Measurements from ENCODE around the gene FOXP1. TPM values are rescaled to one million over a fixed set of nuclear protein-coding genes. Genes with fewer than 3 reads are reported as not detected.

The FOXP1 gene
- total and polyA plus RNA-seq, 2 of the 13 experiments (the other 11 are each of a cell fraction or from before 2014, with no cell fraction given), result 40.4 to 59.0 TPM

DNA sequence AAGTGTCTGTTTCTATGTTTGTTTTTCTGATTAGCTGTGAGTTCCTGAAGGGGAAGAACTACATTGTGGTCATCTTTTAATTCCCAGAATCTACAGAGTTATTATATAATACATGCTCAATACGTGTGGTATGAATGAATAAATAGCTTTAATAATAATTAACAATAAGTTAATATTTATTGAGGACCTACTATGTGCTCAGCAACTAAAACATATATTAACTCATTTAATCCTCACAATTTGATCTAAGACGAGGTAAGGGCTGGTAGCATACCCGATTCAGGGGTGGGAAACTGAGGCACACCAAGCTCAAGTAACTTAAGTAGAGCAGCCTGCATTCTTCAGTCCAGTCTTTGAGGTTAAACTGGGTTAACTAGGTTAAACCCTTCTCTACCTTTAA is 553.8 kb downstream of the FOXP1 start:
- H3K36me3 ChIP-seq (replicated peaks in 1 of 2; ENCODE audit: control insufficient read depth in 1 of 2, insufficient read depth in 2 of 2, low read length in 2 of 2), result peaks cover 10 to 32% of the 10 kb centered on the region in 2 experiments
- H3K9ac ChIP-seq (ENCODE audit: insufficient read depth, low read depth, low read length), result no peak overlapping the region
- H3K27ac ChIP-seq (ENCODE audit: extremely low read length, insufficient read depth, low read length), result no peak overlapping the region
- peaks cover 47% of the 10 kb centered on the region for H3K4me1 ChIP-seq (ENCODE audit: insufficient read depth, low read length)
- TF ChIP-seq ZNF251 (CRISPR knock-in tag; IDR thresholded peaks at IDR 0.05) (no peak), ZKSCAN1 (IDR thresholded peaks at IDR 0.05; ENCODE audit: low read length) (peak; percentile 92), ZBTB44 (CRISPR knock-in tag; IDR thresholded peaks at IDR 0.05) (no peak), PAF1 (CRISPR knock-in tag; IDR thresholded peaks at IDR 0.05) (no peak)
- TF ChIP-seq, protein P1, sequence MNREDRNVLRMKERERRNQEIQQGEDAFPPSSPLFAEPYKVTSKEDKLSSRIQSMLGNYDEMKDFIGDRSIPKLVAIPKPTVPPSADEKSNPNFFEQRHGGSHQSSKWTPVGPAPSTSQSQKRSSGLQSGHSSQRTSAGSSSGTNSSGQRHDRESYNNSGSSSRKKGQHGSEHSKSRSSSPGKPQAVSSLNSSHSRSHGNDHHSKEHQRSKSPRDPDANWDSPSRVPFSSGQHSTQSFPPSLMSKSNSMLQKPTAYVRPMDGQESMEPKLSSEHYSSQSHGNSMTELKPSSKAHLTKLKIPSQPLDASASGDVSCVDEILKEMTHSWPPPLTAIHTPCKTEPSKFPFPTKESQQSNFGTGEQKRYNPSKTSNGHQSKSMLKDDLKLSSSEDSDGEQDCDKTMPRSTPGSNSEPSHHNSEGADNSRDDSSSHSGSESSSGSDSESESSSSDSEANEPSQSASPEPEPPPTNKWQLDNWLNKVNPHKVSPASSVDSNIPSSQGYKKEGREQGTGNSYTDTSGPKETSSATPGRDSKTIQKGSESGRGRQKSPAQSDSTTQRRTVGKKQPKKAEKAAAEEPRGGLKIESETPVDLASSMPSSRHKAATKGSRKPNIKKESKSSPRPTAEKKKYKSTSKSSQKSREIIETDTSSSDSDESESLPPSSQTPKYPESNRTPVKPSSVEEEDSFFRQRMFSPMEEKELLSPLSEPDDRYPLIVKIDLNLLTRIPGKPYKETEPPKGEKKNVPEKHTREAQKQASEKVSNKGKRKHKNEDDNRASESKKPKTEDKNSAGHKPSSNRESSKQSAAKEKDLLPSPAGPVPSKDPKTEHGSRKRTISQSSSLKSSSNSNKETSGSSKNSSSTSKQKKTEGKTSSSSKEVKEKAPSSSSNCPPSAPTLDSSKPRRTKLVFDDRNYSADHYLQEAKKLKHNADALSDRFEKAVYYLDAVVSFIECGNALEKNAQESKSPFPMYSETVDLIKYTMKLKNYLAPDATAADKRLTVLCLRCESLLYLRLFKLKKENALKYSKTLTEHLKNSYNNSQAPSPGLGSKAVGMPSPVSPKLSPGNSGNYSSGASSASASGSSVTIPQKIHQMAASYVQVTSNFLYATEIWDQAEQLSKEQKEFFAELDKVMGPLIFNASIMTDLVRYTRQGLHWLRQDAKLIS (CRISPR knock-in tag; IDR thresholded peaks at IDR 0.05), result no peak
- no peaks in the 10 kb centered on the region for H3K9me3 ChIP-seq (ENCODE audit: low read length)
- H3K4me3 ChIP-seq (replicated peaks in 1 of 3; ENCODE audit: insufficient read depth in 1 of 3, low read depth in 2 of 3, low read length in 3 of 3), result no peak overlapping the region
- no peak overlapping the region for H2AFZ ChIP-seq (ENCODE audit: low read length)
- BruUV-seq (replicated peaks), result no TSS peak
- intact Hi-C loops (cut with micrococcal nuclease; ENCODE audit: unreplicated experiment), result no loop called here
- 0 out of 2 replicates have a peak, but pooled peaks cover 10% of the 10 kb centered on the region for H4K20me1 ChIP-seq (ENCODE audit: insufficient read depth, low read length)
- in situ Hi-C loops (cut with HindIII; ENCODE audit: extremely low pct_ligation_motif_present, low pct_unique_long_range_greater_than_20kb), result no loop called here
- H3K4me2 ChIP-seq (ENCODE audit: low read depth, low read length), result no peak overlapping the region
- FAIRE-seq, result no peak
- no peak for DNase-seq (ENCODE audit: low spot score)
- POLR2A ChIA-PET, result no interaction called here
- no peaks in the 10 kb centered on the region for H3K27me3 ChIP-seq (ENCODE audit: control insufficient read depth in 1 of 2, insufficient read depth in 2 of 2, low read length in 2 of 2)
- WGBS (ENCODE audit: low lambda C conversion rate), result 94% methylated on average over 3 of the region's 3 CpGs
- peaks cover 28% of the 10 kb centered on the region for H3K79me2 ChIP-seq (ENCODE audit: insufficient read depth, low read length)
- CTCF ChIA-PET (ENCODE audit: low intra/inter-chr PET ratio, low total read pairs), result no interaction called here
- ATAC-seq, result no peak
